SIG-M5 (cell line): ENCODE data around the gene CLEC4C.
"Not testable (repeated sequence)": the region's sequence is repeated elsewhere in the genome, so short reads cannot be mapped to it uniquely, and the experiment has no call there.

Source experiments
- DNase-seq: peaks from one replicate; lab custom pipeline; 2025; lab: John Stamatoyannopoulos, UW

CLEC4C gene

GRCh38 chr12:7747246-7747645 lies at the start of gene CLEC4C:
Gene CLEC4C, minus strand, starts transcription at chr12:7747375. Its CDS starts 27 bp downstream, at chr12:7747348.
- DNase-seq = no peak

GRCh38 chr12:7793211-7793610 lies 46.0 kb upstream of the CLEC4C start:
- DNase-seq = no peak

- DNase-seq = not testable (repeated sequence)
These were observed 41.8 kb upstream of the CLEC4C start, which contains the start of gene NANOG for GRCh38 chr12:7788884-7789528. Gene NANOG, plus strand, starts transcription at chr12:7789402. Its CDS starts 213 bp downstream, at chr12:7789615.

GRCh38 chr12:7788294-7788660 lies 41.1 kb upstream of the CLEC4C start:
- no peak for DNase-seq

- DNase-seq = no peak
These were observed 40.6 kb upstream of the CLEC4C start for GRCh38 chr12:7787574-7788293.

GRCh38 chr12:7784701-7785100 lies 37.5 kb upstream of the CLEC4C start:
- DNase-seq = no peak

GRCh38 chr12:7783433-7783832 lies 36.3 kb upstream of the CLEC4C start:
- DNase-seq = not testable (repeated sequence)

GRCh38 chr12:7782055-7782454 lies 34.9 kb upstream of the CLEC4C start:
- DNase-seq = no peak

- DNase-seq = no peak
These were observed 34.1 kb upstream of the CLEC4C start for GRCh38 chr12:7781274-7781673.

- no peak for DNase-seq
These were observed 22.8 kb upstream of the CLEC4C start for GRCh38 chr12:7769999-7770398.

GRCh38 chr12:7758766-7759140 lies 11.6 kb upstream of the CLEC4C start:
- DNase-seq = no peak

- no peak for DNase-seq
These were observed 9.8 kb upstream of the CLEC4C start for GRCh38 chr12:7756993-7757392.

GRCh38 chr12:7755668-7756067 lies 8.5 kb upstream of the CLEC4C start:
- not testable (repeated sequence) for DNase-seq

GRCh38 chr12:7751941-7752922 lies 5.1 kb upstream of the CLEC4C start:
- DNase-seq = not testable (repeated sequence)

- no peak for DNase-seq
These were observed 4.2 kb upstream of the CLEC4C start for GRCh38 chr12:7751394-7751793.

GRCh38 chr12:7750350-7750749 lies 3.2 kb upstream of the CLEC4C start:
- no peak for DNase-seq

- no peak for DNase-seq
These were observed 2.3 kb upstream of the CLEC4C start for GRCh38 chr12:7749442-7749841.

- no peak for DNase-seq
These were observed 1.7 kb upstream of the CLEC4C start for GRCh38 chr12:7748852-7749251.

- no peak for DNase-seq
These were observed 14.2 kb downstream of the CLEC4C start for GRCh38 chr12:7732993-7733392.

GRCh38 chr12:7731486-7731885 lies 15.7 kb downstream of the CLEC4C start:
- no peak for DNase-seq

GRCh38 chr12:7730984-7731383 lies 16.2 kb downstream of the CLEC4C start:
- not testable (repeated sequence) for DNase-seq

- no peak for DNase-seq
These were observed 17.4 kb downstream of the CLEC4C start for GRCh38 chr12:7729746-7730145.
